NOMO-1 treated with DMSO at 0.1 percent for 48 hours (cell line): ENCODE results near the gene ZIC5.

ENCODE experiments used
- DNase-seq: peaks from one replicate; lab custom pipeline; 2025; ENCODE audit not compliant: unreplicated experiment; lab: John Stamatoyannopoulos, UW

Gene ZIC5

GRCh38 chr13:99941086-99941485, 30.5 kb downstream of the ZIC5 start:
- no peak for DNase-seq

GRCh38 chr13:99938635-99939034, 32.9 kb downstream of the ZIC5 start:
- DNase-seq = no peak

- no peak for DNase-seq
These were observed 35.8 kb downstream of the ZIC5 start for GRCh38 chr13:99935772-99936171.

- DNase-seq = no peak
These were observed 38.7 kb downstream of the ZIC5 start for GRCh38 chr13:99932912-99933311.

- DNase-seq = no peak
These were observed 40.6 kb downstream of the ZIC5 start for GRCh38 chr13:99930925-99931324.

- no peak for DNase-seq
These were observed 41.7 kb downstream of the ZIC5 start for GRCh38 chr13:99929866-99930265.

GRCh38 chr13:99926014-99926731, 45.4 kb downstream of the ZIC5 start:
- no peak for DNase-seq

- no peak for DNase-seq
These were observed 47.5 kb downstream of the ZIC5 start for GRCh38 chr13:99923877-99924582.

GRCh38 chr13:99922631-99923404, 48.7 kb downstream of the ZIC5 start:
- no peak for DNase-seq

GRCh38 chr13:99919132-99919531, 52.4 kb downstream of the ZIC5 start:
- no peak for DNase-seq

GRCh38 chr13:99916366-99917103, 55.0 kb downstream of the ZIC5 start:
- peak; percentile 56 for DNase-seq

- DNase-seq = no peak
These were observed 58.4 kb downstream of the ZIC5 start for GRCh38 chr13:99913167-99913566.
